ENCODE results near the gene SLC47A2. TPM values are rescaled to one million over a fixed set of nuclear protein-coding genes. Genes with fewer than 3 reads are reported as not detected.
A peak's percentile ranks its signal among the peaks of the same experiment; 100 is the strongest.

Gene SLC47A2
- total RNA-seq, 2 donors from 2014 or later = 0.16 to 0.25 TPM

GRCh38 chr17:19645734-19646201, 70.6 kb downstream of the SLC47A2 start:
- no peak overlapping the region for H3K27ac ChIP-seq

DNA sequence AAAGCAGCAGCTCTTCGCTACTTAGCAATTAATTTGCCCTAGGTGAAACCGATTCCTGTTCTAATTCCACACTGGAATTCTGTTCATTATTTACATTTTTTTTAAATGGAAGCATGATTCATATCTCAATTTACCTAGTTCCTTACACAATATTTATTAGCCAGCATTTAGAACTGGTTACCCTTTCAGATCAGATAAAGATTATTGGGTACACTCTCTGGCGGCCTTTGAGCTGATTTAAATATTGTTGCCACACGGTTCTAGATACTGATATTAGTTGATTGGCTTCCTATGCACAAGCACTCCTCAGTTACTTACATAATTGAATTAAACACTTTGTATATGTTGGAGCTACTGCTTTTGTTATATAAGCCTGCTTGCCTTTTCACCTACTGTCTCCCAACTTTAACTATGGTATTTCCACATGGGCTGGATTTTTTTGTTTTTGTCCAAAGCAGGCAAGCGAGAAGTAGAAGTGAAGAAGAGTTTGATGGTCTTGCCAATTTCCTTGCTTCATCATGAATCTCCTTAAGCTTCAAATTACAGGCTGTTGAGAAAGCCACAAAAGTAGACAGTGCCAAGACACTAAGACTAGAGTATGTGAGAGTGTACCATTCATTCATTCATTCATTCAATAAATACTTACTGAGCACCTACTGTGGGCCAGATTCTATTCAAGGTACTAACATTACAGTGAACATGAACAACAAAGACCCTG, 71.7 kb downstream of the SLC47A2 start:
- Histone ChIP-seq H3K36me3 (no peaks in the 10 kb centered on the region), H3K9ac (ENCODE audit: low read depth in 2 of 2, low read length in 2 of 2) (no peak overlapping the region), H3K9me3 (no peaks in the 10 kb centered on the region), H3K27me3 (no peaks in the 10 kb centered on the region), H3K4me3 (no peak overlapping the region), H3K27ac (no peak overlapping the region), H3K4me1 (peaks cover 10% of the 10 kb centered on the region)
- intact Hi-C loops (cut with DNase I) = loop anchor here (5.0 kb wide), 1 partner anchor 132 kb away; no protein-coding TSS in a partner anchor
- no peak for DNase-seq
- TF ChIP-seq, protein P1, sequence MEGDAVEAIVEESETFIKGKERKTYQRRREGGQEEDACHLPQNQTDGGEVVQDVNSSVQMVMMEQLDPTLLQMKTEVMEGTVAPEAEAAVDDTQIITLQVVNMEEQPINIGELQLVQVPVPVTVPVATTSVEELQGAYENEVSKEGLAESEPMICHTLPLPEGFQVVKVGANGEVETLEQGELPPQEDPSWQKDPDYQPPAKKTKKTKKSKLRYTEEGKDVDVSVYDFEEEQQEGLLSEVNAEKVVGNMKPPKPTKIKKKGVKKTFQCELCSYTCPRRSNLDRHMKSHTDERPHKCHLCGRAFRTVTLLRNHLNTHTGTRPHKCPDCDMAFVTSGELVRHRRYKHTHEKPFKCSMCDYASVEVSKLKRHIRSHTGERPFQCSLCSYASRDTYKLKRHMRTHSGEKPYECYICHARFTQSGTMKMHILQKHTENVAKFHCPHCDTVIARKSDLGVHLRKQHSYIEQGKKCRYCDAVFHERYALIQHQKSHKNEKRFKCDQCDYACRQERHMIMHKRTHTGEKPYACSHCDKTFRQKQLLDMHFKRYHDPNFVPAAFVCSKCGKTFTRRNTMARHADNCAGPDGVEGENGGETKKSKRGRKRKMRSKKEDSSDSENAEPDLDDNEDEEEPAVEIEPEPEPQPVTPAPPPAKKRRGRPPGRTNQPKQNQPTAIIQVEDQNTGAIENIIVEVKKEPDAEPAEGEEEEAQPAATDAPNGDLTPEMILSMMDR (IDR thresholded peaks at IDR 0.05) = no peak

More at GRCh38 chr17:19645734-19646201, 70.6 kb downstream of the SLC47A2 start:
- no peaks in the 10 kb centered on the region for H3K9me3 ChIP-seq
- no peaks in the 10 kb centered on the region for H3K27me3 ChIP-seq
- peak; percentile 71 for DNase-seq
- H3K36me3 ChIP-seq = no peaks in the 10 kb centered on the region
- no peak overlapping the region for H3K9ac ChIP-seq (ENCODE audit: low read depth in 2 of 2, low read length in 2 of 2)
- TF ChIP-seq, protein P1 (IDR thresholded peaks at IDR 0.05) = peak; percentile 70
- intact Hi-C loops (cut with DNase I) = loop anchor here (5.0 kb wide), 1 partner anchor 133 kb away; no protein-coding TSS in a partner anchor
- H3K4me1 ChIP-seq = peaks cover 13% of the 10 kb centered on the region
- no peak overlapping the region for H3K4me3 ChIP-seq

GRCh38 chr17:19642373-19642893, 74.0 kb downstream of the SLC47A2 start:
- H3K4me3 ChIP-seq = no peak overlapping the region
- H3K27me3 ChIP-seq = no peaks in the 10 kb centered on the region
- H3K27ac ChIP-seq = no peak overlapping the region
- peaks cover 2% of the 10 kb centered on the region for H3K4me1 ChIP-seq
- H3K9ac ChIP-seq (ENCODE audit: low read depth in 2 of 2, low read length in 2 of 2) = no peak overlapping the region
- H3K9me3 ChIP-seq = no peaks in the 10 kb centered on the region
- no peak for DNase-seq
- no peaks in the 10 kb centered on the region for H3K36me3 ChIP-seq
- TF ChIP-seq, protein P1 (IDR thresholded peaks at IDR 0.05) = no peak
- intact Hi-C loops (cut with DNase I) = no loop called here

GRCh38 chr17:19641687-19642372, 74.6 kb downstream of the SLC47A2 start:
- Histone ChIP-seq H3K9ac (ENCODE audit: low read depth in 2 of 2, low read length in 2 of 2) (no peak overlapping the region), H3K27me3 (no peaks in the 10 kb centered on the region), H3K4me1 (no peaks in the 10 kb centered on the region), H3K4me3 (no peak overlapping the region), H3K9me3 (no peaks in the 10 kb centered on the region), H3K36me3 (no peaks in the 10 kb centered on the region), H3K27ac (no peak overlapping the region)
- DNase-seq = no peak
- TF ChIP-seq, protein P1 (IDR thresholded peaks at IDR 0.05) = no peak
- intact Hi-C loops (cut with DNase I) = no loop called here

- Histone ChIP-seq H3K27ac (no peak overlapping the region), H3K4me1 (no peaks in the 10 kb centered on the region), H3K27me3 (no peaks in the 10 kb centered on the region), H3K9me3 (no peaks in the 10 kb centered on the region), H3K9ac (ENCODE audit: low read depth in 2 of 2, low read length in 2 of 2) (no peak overlapping the region), H3K36me3 (no peaks in the 10 kb centered on the region), H3K4me3 (no peak overlapping the region)
- TF ChIP-seq, protein P1 (IDR thresholded peaks at IDR 0.05) = no peak
- intact Hi-C loops (cut with DNase I) = no loop called here
- DNase-seq = no peak
Measured at GRCh38 chr17:19631905-19632304, 84.5 kb downstream of the SLC47A2 start.

Data from colonic mucosa (tissue), 4 donors.